ENCODE results near the gene GLB1L.
"Not testable (repeated sequence)": the region's sequence is repeated elsewhere in the genome, so short reads cannot be mapped to it uniquely, and the experiment has no call there.

The GLB1L gene
- 0.91 to 4.7 (median 1.7) reads per million in 9 experiments for total RNA-seq

GRCh38 chr2:219245148-219245898 is at the start of gene GLB1L, which contains the start of gene STK16:
GLB1L (minus strand) TSS chr2:219245444; CDS start chr2:219243573, 1,871 bp downstream.
STK16 (plus strand) TSS chr2:219245479; CDS start chr2:219246000, 521 bp downstream.
- Mint-ChIP-seq H3K4me1 (ENCODE audit: low read depth in 2 of 2) (peaks cover 47 to 54% of the 10 kb centered on the region in 2 donors), H3K27me3 (no peaks in the 10 kb centered on the region), H3K27ac (peak within 1 kb of the TSS; percentile 87 to 97), H3K9me3 (no peaks in the 10 kb centered on the region), H3K4me3 (peak within 1 kb of the TSS; percentile 73 to 82), H3K36me3 (ENCODE audit: insufficient read depth) (peaks cover 45% of the 10 kb centered on the region)
- peak; percentile 85 to 87 (median 86) for DNase-seq
- ATAC-seq (replicated peaks), result peak; percentile 62

DNA sequence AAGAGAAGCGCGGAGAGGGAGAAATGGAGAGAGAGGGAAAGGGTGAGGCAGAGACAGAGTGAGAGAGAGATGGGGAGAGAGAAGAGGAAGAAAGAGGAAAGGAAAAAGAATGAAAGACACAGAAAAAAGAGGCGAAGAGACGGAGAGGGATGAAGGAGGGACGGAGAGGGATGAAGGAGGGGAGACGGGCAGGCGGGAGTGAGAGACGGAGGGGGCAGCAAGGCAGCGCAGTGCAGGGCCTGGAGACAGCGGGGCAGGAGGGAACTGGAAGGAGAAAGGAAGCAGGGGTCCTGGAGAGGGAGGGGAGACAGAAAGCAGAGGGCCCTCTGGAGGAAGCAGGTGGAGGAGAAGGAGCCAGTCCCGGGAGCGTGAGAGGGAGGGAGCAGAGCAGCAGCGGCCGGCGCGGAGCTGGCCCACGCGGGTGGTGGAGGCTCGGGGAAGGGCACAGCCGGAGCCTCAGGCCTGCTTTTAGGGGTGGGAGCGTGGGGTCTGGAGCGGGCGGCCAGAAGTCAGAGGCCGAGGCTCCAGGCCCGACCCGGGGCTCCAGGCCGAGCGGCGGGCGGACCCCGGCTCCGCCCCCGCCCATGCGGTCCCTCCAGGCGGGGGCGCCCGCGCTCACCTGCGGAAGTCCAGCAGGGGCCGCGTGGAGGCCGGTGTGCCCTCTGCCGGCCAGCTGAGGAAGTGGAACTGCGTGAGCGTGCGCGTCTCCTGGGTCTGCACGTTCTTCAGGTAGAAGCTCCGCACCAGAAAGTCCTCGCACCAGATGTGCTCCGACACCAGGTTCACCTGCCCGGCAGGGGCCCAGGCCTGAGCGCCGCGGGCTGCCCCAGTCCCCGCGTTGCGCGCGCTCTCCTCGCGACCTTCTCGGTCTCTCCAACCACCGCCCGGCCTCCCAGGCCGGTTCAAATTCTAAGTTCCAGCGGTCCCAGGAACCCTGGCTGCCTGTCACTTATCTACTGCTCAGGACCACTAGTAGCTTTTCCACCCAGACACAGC is 49.4 kb upstream of the GLB1L start:
- peak overlapping the region; percentile 73 to 87 for H3K4me3 Mint-ChIP-seq
- peak overlapping the region; percentile 77 to 91 for H3K27ac Mint-ChIP-seq
- peaks cover under 1 to 10% of the 10 kb centered on the region in 2 donors for H3K27me3 Mint-ChIP-seq
- H3K36me3 Mint-ChIP-seq (ENCODE audit: insufficient read depth), result peaks cover 9% of the 10 kb centered on the region
- ATAC-seq (replicated peaks) (peak; percentile 94), DNase-seq (peak; percentile 87 to 90 (median 89))
- H3K9me3 Mint-ChIP-seq, result no peaks in the 10 kb centered on the region
- peaks cover 7 to 14% of the 10 kb centered on the region in 2 donors for H3K4me1 Mint-ChIP-seq (ENCODE audit: low read depth in 2 of 2)

- Mint-ChIP-seq H3K27ac (peak overlapping the region; percentile 47 to 91), H3K27me3 (peaks cover 0 to under 1% of the 10 kb centered on the region in 2 donors), H3K9me3 (no peaks in the 10 kb centered on the region), H3K36me3 (ENCODE audit: insufficient read depth) (peaks cover 9% of the 10 kb centered on the region), H3K4me1 (ENCODE audit: low read depth in 2 of 2) (peaks cover 7 to 14% of the 10 kb centered on the region in 2 donors), H3K4me3 (peak overlapping the region; percentile 73 to 87)
- ATAC-seq (replicated peaks), result no peak
- DNase-seq, result no peak
These were observed 48.5 kb upstream of the GLB1L start for GRCh38 chr2:219293736-219294231.

GRCh38 chr2:219292616-219293015 is 47.4 kb upstream of the GLB1L start:
- Mint-ChIP-seq H3K27ac (peak overlapping the region in 1 of 2 donors; percentile 35), H3K36me3 (ENCODE audit: insufficient read depth) (peaks cover 10% of the 10 kb centered on the region), H3K4me1 (ENCODE audit: low read depth in 2 of 2) (peaks cover 7 to 12% of the 10 kb centered on the region in 2 donors), H3K27me3 (no peaks in the 10 kb centered on the region), H3K9me3 (no peaks in the 10 kb centered on the region), H3K4me3 (no peak overlapping the region)
- DNase-seq (no peak), ATAC-seq (replicated peaks) (no peak)

DNA sequence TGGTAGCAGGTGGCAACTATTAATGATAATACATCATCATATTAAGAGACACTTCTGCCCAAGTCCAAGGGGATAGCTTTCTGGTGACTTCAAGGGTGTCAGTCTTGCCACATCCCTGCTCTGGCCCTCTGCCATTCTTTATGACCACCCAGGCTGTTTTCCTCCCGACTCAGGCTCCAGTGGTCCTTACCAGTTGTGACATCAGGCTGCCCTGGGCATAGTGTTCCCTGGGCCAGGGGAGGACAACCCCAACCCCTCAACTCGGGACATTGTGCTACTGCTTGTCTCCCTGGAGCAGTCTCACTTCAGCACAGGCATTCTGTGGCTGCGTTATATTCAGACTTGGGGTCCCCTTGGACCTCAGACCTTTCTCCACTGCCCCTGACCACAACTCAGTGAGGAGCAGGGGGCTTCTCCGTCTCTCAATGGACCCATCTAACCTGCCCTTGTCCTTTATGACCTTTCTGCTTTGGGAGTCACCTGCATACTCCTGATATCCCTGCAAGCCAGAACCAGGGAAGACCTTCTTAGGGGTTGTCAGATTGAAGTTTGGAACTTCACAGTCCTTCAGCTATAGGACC is 46.8 kb upstream of the GLB1L start:
- H3K36me3 Mint-ChIP-seq (ENCODE audit: insufficient read depth), result peaks cover 14% of the 10 kb centered on the region
- peaks cover 7 to 12% of the 10 kb centered on the region in 2 donors for H3K4me1 Mint-ChIP-seq (ENCODE audit: low read depth in 2 of 2)
- no peak for ATAC-seq (replicated peaks)
- peak overlapping the region in 1 of 2 donors; percentile 35 for H3K27ac Mint-ChIP-seq
- DNase-seq, result no peak
- no peaks in the 10 kb centered on the region for H3K9me3 Mint-ChIP-seq
- H3K27me3 Mint-ChIP-seq, result no peaks in the 10 kb centered on the region
- H3K4me3 Mint-ChIP-seq, result no peak overlapping the region

DNA sequence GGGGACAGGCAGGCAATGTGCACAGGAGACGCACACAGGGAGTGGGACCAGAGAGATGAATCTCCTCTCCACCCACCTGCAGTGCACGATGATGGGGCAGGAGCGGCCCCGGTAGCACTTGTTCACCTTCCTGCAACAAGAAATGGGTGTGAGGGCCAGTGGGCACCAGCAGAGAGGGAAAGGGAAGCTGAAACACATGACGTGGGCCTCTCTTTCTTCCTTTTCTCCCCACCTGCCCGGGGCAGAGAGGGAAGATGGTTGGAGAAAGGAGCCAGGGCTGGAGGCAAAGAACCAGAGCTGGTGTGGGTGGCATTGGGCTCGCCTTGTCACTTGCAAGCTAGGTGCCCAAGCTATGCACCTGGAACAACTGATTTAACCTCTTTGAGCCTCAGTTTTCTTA is 46.1 kb upstream of the GLB1L start:
- Mint-ChIP-seq H3K27ac (peak overlapping the region in 1 of 2 donors; percentile 52), H3K36me3 (ENCODE audit: insufficient read depth) (peaks cover 15% of the 10 kb centered on the region), H3K9me3 (no peaks in the 10 kb centered on the region), H3K4me1 (ENCODE audit: low read depth in 2 of 2) (peaks cover 7 to 12% of the 10 kb centered on the region in 2 donors), H3K27me3 (no peaks in the 10 kb centered on the region), H3K4me3 (no peak overlapping the region)
- DNase-seq (no peak), ATAC-seq (replicated peaks) (no peak)

GRCh38 chr2:219290381-219291171 is 45.3 kb upstream of the GLB1L start:
- Mint-ChIP-seq H3K27ac (peak overlapping the region; percentile 49 to 52), H3K36me3 (ENCODE audit: insufficient read depth) (peaks cover 18% of the 10 kb centered on the region), H3K4me1 (ENCODE audit: low read depth in 2 of 2) (peaks cover 7 to 10% of the 10 kb centered on the region in 2 donors), H3K9me3 (no peaks in the 10 kb centered on the region), H3K4me3 (no peak overlapping the region), H3K27me3 (no peaks in the 10 kb centered on the region)
- no peak for ATAC-seq (replicated peaks)
- no peak for DNase-seq

GRCh38 chr2:219289537-219290361 is 44.5 kb upstream of the GLB1L start:
- ATAC-seq (replicated peaks) (no peak), DNase-seq (no peak)
- Mint-ChIP-seq H3K27ac (peak overlapping the region; percentile 49 to 52), H3K4me3 (no peak overlapping the region), H3K27me3 (no peaks in the 10 kb centered on the region), H3K4me1 (ENCODE audit: low read depth in 2 of 2) (peaks cover 7 to 9% of the 10 kb centered on the region in 2 donors), H3K36me3 (ENCODE audit: insufficient read depth) (peaks cover 23% of the 10 kb centered on the region), H3K9me3 (no peaks in the 10 kb centered on the region)

- DNase-seq, result no peak
- no peak overlapping the region for H3K4me3 Mint-ChIP-seq
- H3K36me3 Mint-ChIP-seq (ENCODE audit: insufficient read depth), result peaks cover 26% of the 10 kb centered on the region
- H3K27me3 Mint-ChIP-seq, result no peaks in the 10 kb centered on the region
- ATAC-seq (replicated peaks), result no peak
- no peaks in the 10 kb centered on the region for H3K9me3 Mint-ChIP-seq
- peak overlapping the region in 1 of 2 donors; percentile 49 for H3K27ac Mint-ChIP-seq
- H3K4me1 Mint-ChIP-seq (ENCODE audit: low read depth in 2 of 2), result peaks cover 4 to 6% of the 10 kb centered on the region in 2 donors
These were observed 43.9 kb upstream of the GLB1L start for GRCh38 chr2:219289195-219289536.

- Mint-ChIP-seq H3K9me3 (no peaks in the 10 kb centered on the region), H3K27ac (peak overlapping the region; percentile 44 to 80), H3K4me3 (no peak overlapping the region), H3K27me3 (no peaks in the 10 kb centered on the region), H3K36me3 (ENCODE audit: insufficient read depth) (peaks cover 35% of the 10 kb centered on the region), H3K4me1 (ENCODE audit: low read depth in 2 of 2) (peaks cover 2 to 6% of the 10 kb centered on the region in 2 donors)
- DNase-seq (no peak), ATAC-seq (replicated peaks) (no peak)
These were observed 42.5 kb upstream of the GLB1L start for GRCh38 chr2:219287580-219288265.

GRCh38 chr2:219287116-219287440 is 41.8 kb upstream of the GLB1L start:
- H3K27me3 Mint-ChIP-seq; H3K4me1 Mint-ChIP-seq (ENCODE audit: low read depth in 2 of 2); H3K9me3 Mint-ChIP-seq; DNase-seq; H3K4me3 Mint-ChIP-seq; ATAC-seq (replicated peaks): not testable (repeated sequence)
- H3K36me3 Mint-ChIP-seq (ENCODE audit: insufficient read depth), result peaks cover 42% of the 10 kb centered on the region
- peak overlapping the region; percentile 44 to 80 for H3K27ac Mint-ChIP-seq
